ENCODE measurements around the gene PPARA.

Gene PPARA

GRCh38 chr22:46108564-46109473 lies 41.5 kb upstream of the PPARA start:
- no peak for TF ChIP-seq CTCF (IDR thresholded peaks at IDR 0.05; ENCODE audit: control insufficient read depth, extremely low read depth, insufficient read depth)
- DNase-seq (ENCODE audit: low read depth) = no peak
- no peak overlapping the region for H3K4me3 ChIP-seq (ENCODE audit: low read depth, low read length)

DNA sequence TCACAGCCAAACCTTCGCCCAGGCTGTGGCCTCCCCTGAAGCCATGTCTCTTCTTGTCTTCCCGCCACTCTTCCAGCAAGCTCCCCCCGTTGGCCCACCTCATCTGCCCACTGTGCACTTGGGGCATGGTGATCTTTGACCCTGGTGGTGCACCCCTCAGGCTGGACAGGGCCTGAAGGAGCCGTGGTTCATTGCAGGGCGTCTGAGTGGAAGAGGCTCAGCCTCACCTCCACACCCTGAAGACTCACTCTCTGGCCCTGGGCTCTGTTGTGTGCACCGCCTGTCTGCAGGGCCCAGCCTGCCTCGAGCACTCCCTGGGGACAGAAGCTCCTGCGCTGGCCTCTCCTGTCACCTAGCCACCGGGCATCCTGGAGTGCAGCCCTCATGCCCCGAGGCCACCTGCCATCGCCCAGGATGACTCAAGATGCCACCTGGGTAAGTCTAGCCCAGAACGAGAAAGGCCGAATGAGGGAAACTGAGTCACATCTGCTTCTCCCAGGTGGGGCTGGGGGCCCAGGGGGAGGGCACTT lies 40.8 kb upstream of the PPARA start:
- TF ChIP-seq CTCF (IDR thresholded peaks at IDR 0.05; ENCODE audit: control insufficient read depth, extremely low read depth, insufficient read depth) = no peak
- H3K4me3 ChIP-seq (ENCODE audit: low read depth, low read length) = no peak overlapping the region
- DNase-seq (ENCODE audit: low read depth) = no peak

DNA sequence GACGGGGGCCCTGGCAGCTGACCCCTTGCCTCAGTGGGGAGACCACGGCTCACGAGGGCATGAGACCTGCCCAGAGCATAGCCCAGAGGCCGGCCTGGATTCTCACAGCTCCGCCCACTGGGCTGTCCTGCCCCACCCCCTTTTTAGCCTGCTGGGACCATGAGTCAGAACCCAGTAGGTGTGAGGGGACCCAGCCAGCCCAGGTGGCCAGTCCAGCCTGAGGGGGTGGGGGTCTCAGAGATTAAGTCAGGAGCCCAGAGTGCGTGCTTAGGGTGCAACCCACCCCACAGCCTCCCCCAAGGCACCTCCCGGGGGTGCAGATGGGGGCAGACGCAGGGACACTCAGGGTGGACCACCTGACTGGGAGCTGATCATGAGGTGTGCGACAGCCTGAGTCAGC lies 40.1 kb upstream of the PPARA start:
- no peak for TF ChIP-seq CTCF (IDR thresholded peaks at IDR 0.05; ENCODE audit: control insufficient read depth, extremely low read depth, insufficient read depth)
- no peak for DNase-seq (ENCODE audit: low read depth)
- H3K4me3 ChIP-seq (ENCODE audit: low read depth, low read length) = no peak overlapping the region

DNA sequence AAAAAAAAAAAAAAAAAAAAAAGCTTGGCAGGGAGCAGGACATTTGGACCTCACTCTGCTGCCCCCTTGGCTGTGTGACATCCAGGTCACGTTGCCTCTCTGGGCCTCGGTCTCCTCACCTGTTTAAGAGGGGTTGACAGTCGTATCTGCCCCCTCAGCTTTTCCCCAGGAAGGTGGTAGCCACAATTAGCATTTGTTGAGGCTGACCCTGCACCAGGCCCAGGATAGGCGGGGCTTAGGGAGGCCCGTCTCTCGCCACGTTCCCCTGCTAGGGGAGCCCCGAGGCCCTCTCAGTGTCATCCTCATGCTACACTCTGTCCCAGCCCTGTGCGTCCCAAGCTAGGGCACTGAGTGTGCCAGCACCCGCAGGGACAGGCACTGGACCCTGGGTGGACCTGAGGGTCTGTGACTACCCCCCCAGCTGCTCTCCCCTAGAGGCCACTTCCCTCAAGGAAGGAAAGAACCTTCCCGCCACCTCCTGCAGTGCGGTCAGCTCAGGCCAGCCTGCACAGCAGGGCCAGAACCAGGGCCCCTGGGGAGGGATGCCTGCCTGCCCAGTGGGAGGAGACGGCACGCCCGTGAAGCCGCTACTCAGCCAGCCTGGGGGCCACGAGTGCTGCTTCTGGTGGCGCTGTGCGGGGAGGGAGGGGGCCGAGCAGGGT lies 38.5 kb upstream of the PPARA start:
- no peak overlapping the region for H3K4me3 ChIP-seq (ENCODE audit: low read depth, low read length)
- DNase-seq (ENCODE audit: low read depth) = no peak
- no peak for TF ChIP-seq CTCF (IDR thresholded peaks at IDR 0.05; ENCODE audit: control insufficient read depth, extremely low read depth, insufficient read depth)

- no peak for DNase-seq (ENCODE audit: low read depth)
- no peak overlapping the region for H3K4me3 ChIP-seq (ENCODE audit: low read depth, low read length)
- no peak for TF ChIP-seq CTCF (IDR thresholded peaks at IDR 0.05; ENCODE audit: control insufficient read depth, extremely low read depth, insufficient read depth)
Observed at GRCh38 chr22:46112405-46112804, 37.9 kb upstream of the PPARA start.

DNA sequence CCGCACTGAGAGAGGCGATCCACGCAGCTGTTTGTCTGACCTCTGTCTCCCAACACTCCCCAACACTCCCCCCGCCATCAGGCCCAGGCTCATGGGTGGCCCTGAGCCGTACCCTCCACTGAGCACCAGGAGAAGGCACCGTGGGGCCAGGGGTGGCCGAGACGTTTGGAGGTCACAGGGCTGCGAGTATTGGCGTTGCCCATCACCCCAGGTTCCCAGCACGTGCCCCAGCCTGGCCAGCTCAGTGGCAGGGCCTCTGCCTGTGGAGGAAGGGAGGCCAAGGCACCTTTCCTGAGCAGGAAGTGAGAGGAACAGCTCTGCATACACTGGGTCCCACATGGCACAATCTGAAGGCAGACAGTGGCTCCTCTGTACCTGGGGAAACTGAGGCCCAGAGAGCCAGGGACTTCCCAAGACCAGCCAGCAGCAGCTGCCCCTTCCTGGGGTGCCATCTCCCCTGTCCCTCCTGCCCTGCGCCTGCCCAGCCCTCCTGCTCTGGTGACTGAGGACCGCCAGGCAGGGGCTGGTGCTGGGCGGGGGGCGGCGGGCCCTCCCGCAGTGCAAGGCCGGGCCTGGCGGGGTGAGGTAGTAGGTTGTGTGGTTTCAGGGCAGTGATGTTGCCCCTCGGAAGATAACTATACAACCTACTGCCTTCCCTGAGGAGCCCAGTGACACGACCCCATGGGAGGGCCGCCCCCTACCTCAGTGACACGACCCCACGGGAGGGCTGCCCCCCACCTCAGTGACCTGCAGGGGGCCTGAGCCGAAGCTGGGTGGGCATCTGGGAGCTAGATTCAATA lies 37.0 kb upstream of the PPARA start:
- no peak for DNase-seq (ENCODE audit: low read depth)
- TF ChIP-seq CTCF (IDR thresholded peaks at IDR 0.05; ENCODE audit: control insufficient read depth, extremely low read depth, insufficient read depth) = no peak
- no peak overlapping the region for H3K4me3 ChIP-seq (ENCODE audit: low read depth, low read length)
